GM12878 (cell line): ENCODE data around the gene C3orf70. TPM values are rescaled to one million over a fixed set of nuclear protein-coding genes. Genes with fewer than 3 reads are reported as not detected.

Experiments
- ATAC-seq: fragments of 200-7000 bp; cut with Tn5 transposase; 3 replicates; pipeline ENCODE4 v1.9.1; 2020; ENCODE audit warnings: mild to moderate bottlenecking, moderate library complexity
- BruUV-seq: library from RNA; stranded (reverse); fragments of 400-500 nt; replicated peaks from 2 replicates; lab custom pipeline; 2021; lab: Mats Ljungman, UMichigan
- CTCF ChIA-PET: fragments of 300-600 bp; sonication (Branson Sonifier 250); formaldehyde crosslinking; extraction: SDS; loops from one replicate; lab custom pipeline; 2021; ENCODE audit warnings: inconsistent platforms; lab: Yijun Ruan, JAX
- POLR2A ChIA-PET: fragments of 350-600 bp; formaldehyde crosslinking; extraction: SDS; loops from one replicate; lab custom pipeline; 2021; ENCODE audit warnings: inconsistent platforms; lab: Charles Lee
- RAD21 ChIA-PET: fragments of 300-600 bp; sonication (Branson Sonifier 250); formaldehyde crosslinking; loops from one replicate; lab custom pipeline; 2023; ENCODE audit warnings: antibody characterized with exemption; ENCODE audit not compliant: unreplicated experiment; lab: Charles Lee
- SMC1A ChIA-PET: fragments of 300-600 bp; sonication (Branson Sonifier 250); formaldehyde crosslinking; loops from one replicate; lab custom pipeline; 2023; ENCODE audit not compliant: unreplicated experiment, uncharacterized antibody; lab: Charles Lee
- DNase-seq: peaks from one replicate; pipeline ENCODE4 v3.0.0-alpha.2; 2011; ENCODE audit warnings: low read depth, low spot score
- FAIRE-seq: peaks from 3 replicates; lab custom pipeline; 2011; peaks lifted over from hg19 to GRCh38; lab: Jason Lieb, UNC
- H2AFZ ChIP-seq: 2 replicates; pipeline ENCODE4 v1.6.0; 2011; ENCODE audit warnings: low read depth, low read length, control low read depth; ENCODE audit not compliant: control insufficient read depth
- H3K27ac ChIP-seq: 2 replicates; pipeline ENCODE4 v1.5.1; 2011; ENCODE audit warnings: control low read depth; ENCODE audit not compliant: control insufficient read depth, insufficient read depth
- H3K27me3 ChIP-seq, 2 experiments: replicated peaks in 1 of 2; 2 replicates each; pipeline versions ENCODE4 v1.6.0 to v1.6.1; 2011; ENCODE audit warnings: low read length in 1 of 2; ENCODE audit not compliant: control insufficient read depth in 2 of 2, insufficient read depth in 2 of 2
- H3K36me3 ChIP-seq, 2 experiments: 2 replicates each; pipeline ENCODE4 v1.5.1; 2011; ENCODE audit warnings: low read length in 1 of 2; ENCODE audit not compliant: control insufficient read depth in 2 of 2, insufficient read depth in 2 of 2
- H3K4me1 ChIP-seq: 2 replicates; pipeline ENCODE4 v1.6.1; 2011; ENCODE audit warnings: mild to moderate bottlenecking, low read length, moderate library complexity, mixed read lengths; ENCODE audit not compliant: control insufficient read depth, insufficient read depth
- H3K4me2 ChIP-seq: 2 replicates; pipeline ENCODE4 v1.6.0; 2011; ENCODE audit warnings: control low read depth; ENCODE audit not compliant: control insufficient read depth, insufficient read depth
- H3K4me3 ChIP-seq: fragments of 200-600 bp; sonication (generic); 2 replicates; pipeline ENCODE4 v1.5.1; 2016
- H3K79me2 ChIP-seq: 2 replicates; pipeline ENCODE4 v1.6.0; 2011; ENCODE audit warnings: low read length; ENCODE audit not compliant: control insufficient read depth, insufficient read depth
- H3K9ac ChIP-seq: 2 replicates; pipeline ENCODE4 v1.8.0; 2011; ENCODE audit warnings: low read length, control low read depth, mixed read lengths; ENCODE audit not compliant: control insufficient read depth, insufficient read depth
- H3K9me3 ChIP-seq: replicated peaks from 3 replicates; pipeline ENCODE4 v1.5.1; 2011; ENCODE audit warnings: mild to moderate bottlenecking, low read length; ENCODE audit not compliant: control insufficient read depth, insufficient read depth
- H4K20me1 ChIP-seq: 2 replicates; pipeline ENCODE4 v1.6.0; 2011; ENCODE audit not compliant: control insufficient read depth, insufficient read depth
- CBFB ChIP-seq: IDR thresholded peaks from 2 replicates; pipeline ENCODE4 v1.6.1; 2016; ENCODE audit warnings: antibody characterized with exemption, low read depth
- EP300 ChIP-seq, 2 experiments: fragments of 150-350 bp in 1 of 2; IDR thresholded peaks; 2 replicates each; pipeline ENCODE4 v1.6.1; 2011 to 2012; ENCODE audit warnings: low read depth in 2 of 2, low read length in 2 of 2, borderline replicate concordance in 1 of 2, improper control_type of control experiment in 1 of 2, inconsistent platforms in 1 of 2; ENCODE audit not compliant: control insufficient read depth in 1 of 2
- HDAC2 ChIP-seq: fragments of 200-600 bp; sonication (generic); IDR thresholded peaks from 2 replicates; pipeline ENCODE4 v1.6.1; 2017
- MEF2A ChIP-seq: IDR thresholded peaks from 2 replicates; pipeline ENCODE4 v1.6.1; 2011; ENCODE audit warnings: low read depth, mild to moderate bottlenecking, low read length, moderate library complexity; ENCODE audit not compliant: insufficient read depth
- NFXL1 ChIP-seq: fragments of 450-650 bp; IDR thresholded peaks from 2 replicates; pipeline ENCODE4 v1.6.1; 2017; ENCODE audit warnings: antibody characterized with exemption, mild to moderate bottlenecking, borderline replicate concordance
- PAX5 ChIP-seq: IDR thresholded peaks from 2 replicates; pipeline ENCODE4 v1.6.1; 2011; ENCODE audit warnings: low read depth, low read length, borderline replicate concordance
- POLR2AphosphoS2 ChIP-seq: IDR thresholded peaks from 2 replicates; pipeline ENCODE4 v1.6.1; 2011; ENCODE audit warnings: low read depth, mild to moderate bottlenecking, low read length, improper control_type of control experiment, moderate library complexity
- RB1 ChIP-seq: fragments of 450-650 bp; formaldehyde crosslinking; IDR thresholded peaks from 2 replicates; pipeline ENCODE4 v1.6.1; 2017; ENCODE audit warnings: mild to moderate bottlenecking, borderline replicate concordance
- SMC3 ChIP-seq: IDR thresholded peaks from 2 replicates; pipeline ENCODE4 v1.6.1; 2011; ENCODE audit warnings: low read length, improper control_type of control experiment, borderline replicate concordance
- ZBED1 ChIP-seq: IDR thresholded peaks from 2 replicates; pipeline ENCODE4 v1.6.1; 2016; ENCODE audit warnings: borderline replicate concordance
- ZZZ3 ChIP-seq: IDR thresholded peaks from 2 replicates; pipeline ENCODE4 v1.6.1; 2011; ENCODE audit warnings: low read depth; ENCODE audit not compliant: control insufficient read depth, insufficient read length
- WGBS: methylation state at CpG from one replicate; pipeline ENCODE4 v1.1.6; 2016; ENCODE audit warnings: low lambda C conversion rate; ENCODE audit not compliant: insufficient replicate concordance, insufficient coverage; ENCODE audit errors: missing lambda C conversion rate; 5-methylcytosine and 5-hydroxymethylcytosine counted together
- in situ Hi-C: fragments of 300-500 bp; cut with MboI; formaldehyde crosslinking; loops from 9 replicates; pipeline ENCODE4 v1.14.3; 2018; ENCODE audit warnings: mixed read lengths
- intact Hi-C: fragments of 100-400 bp; cut with micrococcal nuclease; formaldehyde crosslinking; loops from one replicate; pipeline ENCODE4 v1.14.2; 2022; ENCODE audit not compliant: unreplicated experiment
- polyA plus RNA-seq, 11 experiments: library from polyadenylated mRNA; depleted of rRNA in 4 of 11; unstranded in 6 of 11; stranded (reverse) in 5 of 11; fragments of >200 nt; fragmentation: Nextera tagmentation in 4 of 11; fragmentation: Illumina TruSeq in 1 of 11; extraction: Ambion mirVana in 4 of 11; extraction: Trizol in 1 of 11; gene quantifications; 1 replicate in 1 of 11; 2 replicates in 10 of 11; pipeline versions ENCODE4 v1.2.1 to v1.2.3, GENCODE V29; 2011 to 2016; ENCODE audit warnings: inconsistent platforms in 2 of 11, missing spikeins in 2 of 11, low read depth in 1 of 11
- total RNA-seq, 4 experiments: library from RNA; depleted of rRNA in 3 of 4; stranded (reverse); fragments of >200 nt in 3 of 4; fragmentation: Illumina TruSeq in 1 of 4; extraction: Trizol in 1 of 4; gene quantifications; 2 replicates each; pipeline versions ENCODE4 v1.2.1 to v1.2.3, GENCODE V29; 2013 to 2021
- TF ChIP-seq, protein P1 (sequence below): IDR thresholded peaks from 2 replicates; pipeline ENCODE4 v1.6.1; 2012; ENCODE audit warnings: mild to moderate bottlenecking, low read depth, low read length
- TF ChIP-seq, protein P2 (sequence below): fragments of 450-650 bp; IDR thresholded peaks from 2 replicates; pipeline ENCODE4 v1.6.1; 2017; ENCODE audit warnings: mild to moderate bottlenecking

Gene C3orf70
- total and polyA plus RNA-seq, 10 of the 15 experiments (the other 5 are each of a cell fraction or from before 2014, with no cell fraction given), result 0.03 to 0.04 TPM; not detected in 8

DNA sequence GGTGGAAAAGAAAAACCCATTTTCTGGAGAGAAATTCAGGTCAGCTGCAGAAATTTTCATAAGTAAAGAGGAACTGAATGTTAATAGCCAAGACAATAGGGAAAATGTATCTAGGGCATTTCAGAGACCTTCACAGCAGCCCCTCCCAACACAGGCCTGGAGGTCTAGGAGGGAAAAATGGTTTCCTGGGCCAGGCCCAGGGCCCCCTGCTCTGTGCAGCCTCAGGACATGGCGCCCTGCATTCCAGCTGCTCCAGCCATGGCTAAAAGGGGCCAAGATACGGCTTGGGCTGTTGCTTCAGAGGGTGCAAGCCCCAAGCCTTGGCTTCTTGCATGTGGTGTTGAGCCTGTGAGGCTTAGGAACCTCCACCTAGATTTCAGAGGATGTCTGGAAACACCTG lies 92.2 kb downstream of the C3orf70 start:
- ATAC-seq (no peak), FAIRE-seq (no peak), DNase-seq (no peak)
- H3K4me2 ChIP-seq, result no peak overlapping the region
- no TSS peak for BruUV-seq
- no peak overlapping the region for H3K9ac ChIP-seq
- WGBS, result 21% methylated on average over 2 of the region's 2 CpGs
- peaks cover 3% of the 10 kb centered on the region; the same call in 1 of the 3 replicates for H3K9me3 ChIP-seq
- no peaks in the 10 kb centered on the region for H3K27me3 ChIP-seq
- no peaks in the 10 kb centered on the region for H3K36me3 ChIP-seq
- no peak overlapping the region for H3K4me3 ChIP-seq
- in situ Hi-C loops (no loop called here), intact Hi-C loops (no loop called here)
- H3K79me2 ChIP-seq, result no peaks in the 10 kb centered on the region
- no peaks in the 10 kb centered on the region for H3K4me1 ChIP-seq
- SMC1A ChIA-PET, result interaction anchor here (1.4 kb wide), 1 partner anchor 29 kb away, joined by 3 read pairs; no protein-coding TSS in a partner anchor
- RAD21 ChIA-PET, result no interaction called here
- CTCF ChIA-PET, result no interaction called here
- H2AFZ ChIP-seq, result no peak overlapping the region
- no peak overlapping the region for H3K27ac ChIP-seq
- no peak for TF ChIP-seq PAX5
- no peak for TF ChIP-seq MEF2A
- TF ChIP-seq ZBED1, result no peak
- TF ChIP-seq, protein P1, sequence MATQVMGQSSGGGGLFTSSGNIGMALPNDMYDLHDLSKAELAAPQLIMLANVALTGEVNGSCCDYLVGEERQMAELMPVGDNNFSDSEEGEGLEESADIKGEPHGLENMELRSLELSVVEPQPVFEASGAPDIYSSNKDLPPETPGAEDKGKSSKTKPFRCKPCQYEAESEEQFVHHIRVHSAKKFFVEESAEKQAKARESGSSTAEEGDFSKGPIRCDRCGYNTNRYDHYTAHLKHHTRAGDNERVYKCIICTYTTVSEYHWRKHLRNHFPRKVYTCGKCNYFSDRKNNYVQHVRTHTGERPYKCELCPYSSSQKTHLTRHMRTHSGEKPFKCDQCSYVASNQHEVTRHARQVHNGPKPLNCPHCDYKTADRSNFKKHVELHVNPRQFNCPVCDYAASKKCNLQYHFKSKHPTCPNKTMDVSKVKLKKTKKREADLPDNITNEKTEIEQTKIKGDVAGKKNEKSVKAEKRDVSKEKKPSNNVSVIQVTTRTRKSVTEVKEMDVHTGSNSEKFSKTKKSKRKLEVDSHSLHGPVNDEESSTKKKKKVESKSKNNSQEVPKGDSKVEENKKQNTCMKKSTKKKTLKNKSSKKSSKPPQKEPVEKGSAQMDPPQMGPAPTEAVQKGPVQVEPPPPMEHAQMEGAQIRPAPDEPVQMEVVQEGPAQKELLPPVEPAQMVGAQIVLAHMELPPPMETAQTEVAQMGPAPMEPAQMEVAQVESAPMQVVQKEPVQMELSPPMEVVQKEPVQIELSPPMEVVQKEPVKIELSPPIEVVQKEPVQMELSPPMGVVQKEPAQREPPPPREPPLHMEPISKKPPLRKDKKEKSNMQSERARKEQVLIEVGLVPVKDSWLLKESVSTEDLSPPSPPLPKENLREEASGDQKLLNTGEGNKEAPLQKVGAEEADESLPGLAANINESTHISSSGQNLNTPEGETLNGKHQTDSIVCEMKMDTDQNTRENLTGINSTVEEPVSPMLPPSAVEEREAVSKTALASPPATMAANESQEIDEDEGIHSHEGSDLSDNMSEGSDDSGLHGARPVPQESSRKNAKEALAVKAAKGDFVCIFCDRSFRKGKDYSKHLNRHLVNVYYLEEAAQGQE, result no peak
- TF ChIP-seq SMC3, result no peak
- TF ChIP-seq, protein P2, sequence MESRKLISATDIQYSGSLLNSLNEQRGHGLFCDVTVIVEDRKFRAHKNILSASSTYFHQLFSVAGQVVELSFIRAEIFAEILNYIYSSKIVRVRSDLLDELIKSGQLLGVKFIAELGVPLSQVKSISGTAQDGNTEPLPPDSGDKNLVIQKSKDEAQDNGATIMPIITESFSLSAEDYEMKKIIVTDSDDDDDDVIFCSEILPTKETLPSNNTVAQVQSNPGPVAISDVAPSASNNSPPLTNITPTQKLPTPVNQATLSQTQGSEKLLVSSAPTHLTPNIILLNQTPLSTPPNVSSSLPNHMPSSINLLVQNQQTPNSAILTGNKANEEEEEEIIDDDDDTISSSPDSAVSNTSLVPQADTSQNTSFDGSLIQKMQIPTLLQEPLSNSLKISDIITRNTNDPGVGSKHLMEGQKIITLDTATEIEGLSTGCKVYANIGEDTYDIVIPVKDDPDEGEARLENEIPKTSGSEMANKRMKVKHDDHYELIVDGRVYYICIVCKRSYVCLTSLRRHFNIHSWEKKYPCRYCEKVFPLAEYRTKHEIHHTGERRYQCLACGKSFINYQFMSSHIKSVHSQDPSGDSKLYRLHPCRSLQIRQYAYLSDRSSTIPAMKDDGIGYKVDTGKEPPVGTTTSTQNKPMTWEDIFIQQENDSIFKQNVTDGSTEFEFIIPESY, result no peak
- no peak for TF ChIP-seq ZZZ3
- TF ChIP-seq EP300 (IDR thresholded peaks at IDR 0.05; ENCODE audit: borderline replicate concordance in 1 of 2, control insufficient read depth in 1 of 2, low read depth in 2 of 2, low read length in 2 of 2), result no peak
- TF ChIP-seq NFXL1, result no peak
- TF ChIP-seq CBFB, result no peak
- no peak for TF ChIP-seq HDAC2
- no peak for TF ChIP-seq RB1
- no peak for TF ChIP-seq POLR2AphosphoS2
- H4K20me1 ChIP-seq, result no peaks in the 10 kb centered on the region
- POLR2A ChIA-PET, result no interaction called here
